Measurements from ENCODE around the gene BAD.

The BAD gene

DNA sequence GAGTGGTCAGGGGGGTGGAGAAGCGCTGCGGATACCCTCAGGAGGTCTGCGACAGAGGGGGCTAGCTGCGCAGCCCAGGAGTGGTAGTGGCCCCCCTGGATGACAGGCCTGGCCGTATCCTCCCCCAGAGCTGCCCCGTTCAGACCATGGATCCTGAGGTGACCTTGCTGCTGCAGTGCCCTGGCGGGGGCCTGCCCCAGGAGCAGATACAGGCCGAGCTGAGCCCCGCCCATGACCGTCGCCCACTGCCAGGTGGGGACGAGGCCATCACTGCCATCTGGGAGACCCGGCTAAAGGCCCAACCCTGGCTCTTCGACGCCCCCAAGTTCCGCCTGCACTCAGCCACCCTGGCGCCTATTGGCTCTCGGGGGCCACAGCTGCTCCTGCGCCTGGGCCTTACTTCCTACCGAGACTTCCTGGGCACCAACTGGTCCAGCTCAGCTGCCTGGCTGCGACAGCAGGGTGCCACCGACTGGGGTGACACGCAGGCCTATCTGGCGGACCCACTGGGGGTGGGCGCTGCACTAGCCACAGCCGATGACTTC, 57.9 kb downstream of the BAD start:
- peak; percentile 52 for DNase-seq

DNA sequence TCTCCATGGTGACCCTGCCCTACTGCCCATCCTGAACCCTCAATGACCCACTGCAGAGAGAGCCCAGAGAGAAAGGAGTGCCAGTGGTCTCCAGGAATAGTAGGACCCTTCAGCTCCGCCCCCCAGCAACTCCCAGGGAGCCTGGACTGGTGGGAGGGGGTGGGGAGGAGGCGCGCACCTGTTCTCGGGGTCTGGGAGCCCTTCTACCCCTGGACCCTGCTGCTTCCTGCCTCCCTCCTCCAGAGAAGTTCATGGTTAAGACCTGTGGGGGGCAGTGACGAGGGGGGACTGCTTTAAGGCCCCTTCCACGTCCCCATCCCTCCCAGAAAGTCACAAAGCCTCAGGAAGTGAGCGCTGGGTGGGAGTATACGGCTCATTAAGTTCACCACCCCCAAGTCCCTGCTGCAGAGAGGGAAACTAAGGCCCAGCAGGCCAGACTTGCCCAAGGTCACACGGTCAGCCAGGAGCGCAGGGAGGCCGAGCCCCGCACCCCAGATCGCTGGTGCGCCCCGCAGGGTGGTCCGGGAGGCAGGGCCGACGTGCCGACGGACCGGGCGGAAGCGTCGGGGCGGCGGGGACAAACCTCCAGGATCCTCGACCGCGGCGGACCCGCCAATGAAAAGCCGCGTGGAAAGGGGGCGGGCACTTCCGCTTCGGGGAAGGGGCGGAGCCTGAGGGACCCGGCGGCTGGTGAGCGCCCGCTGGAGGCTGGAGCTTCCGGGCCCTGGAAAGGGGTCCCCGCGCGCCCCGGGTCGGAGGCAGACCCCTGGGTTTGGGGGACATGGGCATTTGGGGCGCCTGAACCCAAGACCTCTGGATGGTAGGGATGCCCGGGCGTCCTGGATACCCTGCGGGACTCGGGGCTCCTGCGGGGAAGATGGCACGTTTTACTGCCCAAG, 58.6 kb downstream of the BAD start, which contains the start of the genes NUDT22 and TRPT1:
TSS of gene NUDT22 (plus strand) at position 667 of the 899 bp plus-strand sequence. CDS start 379 bp downstream, outside the sequence.
TSS of gene TRPT1 (minus strand) at position 579 of the 899 bp plus-strand sequence. CDS start at position 253, 326 bp downstream.
- peak; percentile 98 for DNase-seq

DNA sequence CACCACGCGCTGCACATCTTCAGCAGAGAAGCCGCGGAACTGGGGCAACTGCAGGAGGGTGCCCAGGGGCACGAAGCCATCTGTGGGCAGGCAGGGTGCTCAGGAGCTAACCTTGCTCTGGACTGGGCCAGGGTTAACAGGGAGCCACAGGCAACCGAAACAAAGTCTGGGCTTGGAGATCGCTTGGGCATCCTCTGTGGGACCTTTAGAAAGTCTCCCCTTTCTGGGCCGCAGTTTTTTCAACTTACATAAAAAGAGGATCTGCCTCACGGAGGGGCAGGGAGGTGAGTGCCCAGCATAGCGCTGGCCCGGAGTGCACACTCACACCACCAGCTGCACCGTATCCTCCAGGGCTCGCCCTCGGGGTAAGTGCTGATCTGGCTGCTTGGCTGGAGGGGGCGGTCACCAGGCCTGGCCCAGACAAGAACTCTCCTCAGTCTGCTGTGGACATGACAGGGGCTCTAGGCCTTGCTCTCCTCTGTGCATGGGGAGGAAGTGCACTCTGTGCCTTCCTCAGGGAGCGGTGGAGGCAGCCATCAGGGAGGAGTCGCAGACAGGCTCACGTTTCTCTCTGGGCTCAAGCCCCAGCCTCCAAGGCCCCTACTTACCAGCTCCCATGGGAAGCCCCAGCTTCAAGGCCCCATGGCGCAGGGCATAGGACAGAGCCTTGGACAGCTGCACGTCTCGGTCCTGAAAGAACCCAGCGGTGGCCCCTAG, 59.4 kb downstream of the BAD start:
- peak; percentile 24 for DNase-seq

DNA sequence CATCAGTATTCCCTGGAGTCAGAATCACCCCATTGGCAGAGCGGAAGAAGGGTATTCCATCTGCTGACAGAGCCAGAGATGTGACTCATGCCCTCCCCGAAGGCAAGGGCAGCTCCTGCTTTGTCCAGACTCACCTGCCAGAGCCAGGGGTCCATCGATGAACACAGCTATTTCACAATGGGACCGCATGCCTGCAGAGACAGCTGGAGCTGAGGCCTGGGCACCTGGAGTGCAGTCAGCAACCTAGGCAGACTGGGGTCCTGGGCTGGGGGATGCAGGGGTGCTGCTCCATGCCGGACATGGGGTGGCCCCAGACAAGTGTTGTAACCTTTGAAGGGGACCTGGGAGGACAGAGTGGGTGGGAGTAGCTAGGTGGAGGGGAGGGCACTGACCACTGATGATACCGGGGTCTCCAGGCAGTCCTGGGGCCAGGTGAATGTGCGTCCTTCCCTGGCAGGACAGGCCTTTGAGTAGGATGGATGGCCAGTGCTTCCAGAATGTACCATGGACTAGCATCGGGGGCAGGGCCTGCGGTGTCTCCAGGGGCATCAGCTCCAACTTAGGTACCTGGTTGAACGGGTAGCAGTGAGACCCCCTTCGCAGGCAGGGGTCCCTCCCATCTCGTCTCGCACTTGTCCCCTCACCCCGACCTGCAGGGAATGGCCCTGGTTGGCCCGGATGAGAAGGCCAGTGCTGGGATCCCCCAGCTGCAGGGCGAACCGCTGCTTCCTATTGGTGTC, 60.1 kb downstream of the BAD start:
- DNase-seq: peak; percentile 31

DNA sequence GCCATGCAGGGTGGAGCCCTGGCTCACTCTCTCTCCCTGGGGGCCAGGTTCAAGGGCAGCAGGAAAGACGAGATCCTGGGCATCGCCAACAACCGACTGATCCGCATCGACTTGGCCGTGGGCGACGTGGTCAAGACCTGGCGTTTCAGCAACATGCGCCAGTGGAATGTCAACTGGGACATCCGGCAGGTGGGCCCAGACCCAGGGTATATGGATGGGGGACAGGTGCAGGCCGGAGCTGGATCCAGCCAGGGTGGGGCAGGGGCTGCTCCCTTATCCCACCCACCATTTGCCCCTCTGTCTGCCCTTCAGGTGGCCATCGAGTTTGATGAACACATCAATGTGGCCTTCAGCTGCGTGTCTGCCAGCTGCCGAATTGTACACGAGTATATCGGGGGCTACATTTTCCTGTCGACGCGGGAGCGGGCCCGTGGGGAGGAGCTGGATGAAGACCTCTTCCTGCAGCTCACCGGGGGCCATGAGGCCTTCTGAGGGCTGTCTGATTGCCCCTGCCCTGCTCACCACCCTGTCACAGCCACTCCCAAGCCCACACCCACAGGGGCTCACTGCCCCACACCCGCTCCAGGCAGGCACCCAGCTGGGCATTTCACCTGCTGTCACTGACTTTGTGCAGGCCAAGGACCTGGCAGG, 61.3 kb downstream of the BAD start:
- no peak for DNase-seq

DNA sequence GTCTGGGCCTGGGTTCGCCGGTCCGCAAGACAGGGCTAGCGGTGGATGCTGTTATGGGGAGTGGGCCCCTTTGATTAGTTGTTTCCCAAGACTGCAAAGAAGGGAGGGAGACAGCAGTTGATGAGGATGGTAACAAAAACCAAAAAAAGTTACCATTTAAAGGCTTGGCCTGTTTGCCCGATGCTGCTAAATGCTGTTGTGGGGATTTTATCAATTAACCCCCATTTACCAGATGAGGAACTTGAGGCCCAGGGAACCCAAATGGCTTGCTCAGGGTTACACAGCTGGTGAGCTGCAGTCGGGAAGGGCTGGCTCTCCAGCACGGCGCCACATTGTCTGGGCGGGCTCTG, 61.8 kb downstream of the BAD start:
- DNase-seq: no peak

DNA sequence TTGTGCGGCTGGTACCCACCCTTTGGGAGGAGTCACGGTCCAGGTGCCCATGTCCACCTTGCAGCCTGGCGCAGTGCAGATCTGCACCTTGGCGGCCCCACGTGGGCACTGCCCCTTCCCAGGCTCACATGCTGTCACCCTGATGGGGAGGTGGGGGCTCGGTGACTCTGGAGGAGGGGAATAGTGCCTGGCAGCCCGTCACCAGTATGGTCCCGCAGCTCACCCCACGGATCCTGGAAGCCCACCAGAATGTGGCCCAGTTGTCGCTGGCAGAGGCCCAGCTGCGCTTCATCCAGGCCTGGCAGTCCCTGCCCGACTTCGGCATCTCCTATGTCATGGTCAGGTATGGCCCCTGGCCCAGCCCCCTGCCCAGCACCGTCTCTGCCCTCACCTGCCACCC, 63.7 kb downstream of the BAD start:
- no peak for DNase-seq

DNA sequence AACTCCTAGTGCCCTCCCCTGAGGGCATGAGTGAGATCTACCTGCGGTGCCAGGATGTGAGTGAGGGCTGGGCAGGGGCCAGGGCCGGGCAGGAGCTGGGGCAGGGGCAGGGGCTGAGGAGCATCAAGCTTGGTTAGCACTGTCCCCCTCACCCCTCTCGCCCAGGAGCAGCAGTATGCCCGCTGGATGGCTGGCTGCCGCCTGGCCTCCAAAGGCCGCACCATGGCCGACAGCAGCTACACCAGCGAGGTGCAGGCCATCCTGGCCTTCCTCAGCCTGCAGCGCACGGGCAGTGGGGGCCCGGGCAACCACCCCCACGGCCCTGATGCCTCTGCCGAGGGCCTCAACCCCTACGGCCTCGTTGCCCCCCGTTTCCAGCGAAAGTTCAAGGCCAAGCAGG, 64.2 kb downstream of the BAD start:
- no peak for DNase-seq

Data from 8988T (cell line).